Upper lobe of right lung (tissue), 1 donor: ENCODE results near the gene IL18BP. TPM values are rescaled to one million over a fixed set of nuclear protein-coding genes. Genes with fewer than 3 reads are reported as not detected.

Experiments
- ATAC-seq: fragments of 200-7000 bp; cut with Tn5 transposase; one replicate; pipeline ENCODE4 v1.9.1; 2020; ENCODE audit warnings: mild to moderate bottlenecking, moderate library complexity
- DNase-seq: peaks from one replicate; pipeline ENCODE4 v3.0.0-alpha.2; 2020
- H3K27ac ChIP-seq: fragments of 200-600 bp; one replicate; pipeline ENCODE4 v1.8.0; 2022
- H3K27me3 ChIP-seq: fragments of 200-600 bp; one replicate; pipeline ENCODE4 v1.8.0; 2022; ENCODE audit warnings: mild to moderate bottlenecking
- H3K36me3 ChIP-seq: fragments of 200-600 bp; one replicate; pipeline ENCODE4 v1.8.0; 2022
- H3K4me1 ChIP-seq: fragments of 200-600 bp; one replicate; pipeline ENCODE4 v1.8.0; 2022
- H3K4me3 ChIP-seq: fragments of 200-600 bp; one replicate; pipeline ENCODE4 v1.8.0; 2022; ENCODE audit warnings: mild to moderate bottlenecking
- H3K9me3 ChIP-seq: fragments of 200-600 bp; one replicate; pipeline ENCODE4 v1.8.0; 2022
- intact Hi-C: fragments of 100-400 bp; cut with DNase I; formaldehyde crosslinking; loops from one replicate; pipeline ENCODE4 v1.11.0; 2022
- total RNA-seq: library from RNA; stranded (reverse); fragmentation: NEBNext Ultra II Directional; extraction: Animal tissue kit (Norgen Biotek cat#: 25700); gene quantifications from one replicate; pipeline ENCODE4 v1.2.1, GENCODE V29; 2021
- TF ChIP-seq, protein P1 (sequence below): fragments of 200-600 bp; IDR thresholded peaks from one replicate; pipeline ENCODE4 v1.8.0; 2022; ENCODE audit warnings: antibody characterized with exemption
- donor health status: DM: no; HTN: yes; CAD: no; lungs with severe emphysema.

The IL18BP gene
- total RNA-seq, 1 donor from 2014 or later, result 21.5 TPM

DNA sequence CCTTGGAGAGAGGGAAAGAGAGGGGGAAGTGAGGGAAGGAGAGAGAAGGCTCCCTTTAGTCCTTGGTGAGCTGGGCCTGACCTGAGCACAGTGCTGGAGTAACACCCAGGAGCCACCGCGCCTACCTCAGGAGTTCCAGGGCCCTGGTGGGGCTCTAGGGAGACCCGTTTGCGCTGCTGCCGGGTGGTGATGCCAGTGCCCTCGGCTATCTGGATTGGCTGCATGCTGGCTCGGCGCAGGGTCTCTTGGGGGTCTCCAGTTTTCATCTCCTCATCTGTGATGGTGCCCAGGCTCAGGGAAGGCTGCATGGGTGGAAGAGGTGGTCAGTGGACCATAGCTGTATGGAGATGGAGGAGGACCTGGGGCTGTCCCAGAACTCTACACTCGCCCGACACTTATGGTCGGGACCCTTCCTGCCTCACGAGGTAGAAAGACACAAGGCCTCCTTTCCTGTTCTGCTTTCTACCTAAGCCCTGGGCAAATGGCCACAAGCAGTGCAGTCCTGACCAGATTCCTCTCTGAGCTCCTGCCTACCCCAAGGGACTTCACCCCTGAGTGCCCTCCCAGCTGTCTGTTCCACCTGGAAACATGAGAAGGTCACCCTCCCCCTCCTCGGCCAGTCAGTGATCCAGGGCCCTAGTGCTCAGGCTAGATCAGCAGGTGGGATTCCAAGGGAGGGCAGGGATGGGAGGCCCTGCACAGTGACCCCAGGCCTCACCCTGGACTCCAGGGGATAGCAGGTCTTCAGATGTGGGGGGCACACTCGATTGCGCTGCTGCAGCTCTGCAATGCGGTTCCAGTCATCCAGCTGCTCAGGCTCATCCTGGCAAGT is 6.0 kb downstream of the IL18BP start:
- intact Hi-C loops, result no loop called here
- TF ChIP-seq, protein P1, sequence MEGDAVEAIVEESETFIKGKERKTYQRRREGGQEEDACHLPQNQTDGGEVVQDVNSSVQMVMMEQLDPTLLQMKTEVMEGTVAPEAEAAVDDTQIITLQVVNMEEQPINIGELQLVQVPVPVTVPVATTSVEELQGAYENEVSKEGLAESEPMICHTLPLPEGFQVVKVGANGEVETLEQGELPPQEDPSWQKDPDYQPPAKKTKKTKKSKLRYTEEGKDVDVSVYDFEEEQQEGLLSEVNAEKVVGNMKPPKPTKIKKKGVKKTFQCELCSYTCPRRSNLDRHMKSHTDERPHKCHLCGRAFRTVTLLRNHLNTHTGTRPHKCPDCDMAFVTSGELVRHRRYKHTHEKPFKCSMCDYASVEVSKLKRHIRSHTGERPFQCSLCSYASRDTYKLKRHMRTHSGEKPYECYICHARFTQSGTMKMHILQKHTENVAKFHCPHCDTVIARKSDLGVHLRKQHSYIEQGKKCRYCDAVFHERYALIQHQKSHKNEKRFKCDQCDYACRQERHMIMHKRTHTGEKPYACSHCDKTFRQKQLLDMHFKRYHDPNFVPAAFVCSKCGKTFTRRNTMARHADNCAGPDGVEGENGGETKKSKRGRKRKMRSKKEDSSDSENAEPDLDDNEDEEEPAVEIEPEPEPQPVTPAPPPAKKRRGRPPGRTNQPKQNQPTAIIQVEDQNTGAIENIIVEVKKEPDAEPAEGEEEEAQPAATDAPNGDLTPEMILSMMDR, result no peak
- DNase-seq, result no peak
- no peaks in the 10 kb centered on the region for H3K27me3 ChIP-seq
- no peaks in the 10 kb centered on the region for H3K9me3 ChIP-seq
- peaks cover 89% of the 10 kb centered on the region for H3K36me3 ChIP-seq
- no peak overlapping the region for H3K4me3 ChIP-seq
- H3K4me1 ChIP-seq, result peaks cover 10% of the 10 kb centered on the region
- H3K27ac ChIP-seq, result no peak overlapping the region
- ATAC-seq, result no peak

DNA sequence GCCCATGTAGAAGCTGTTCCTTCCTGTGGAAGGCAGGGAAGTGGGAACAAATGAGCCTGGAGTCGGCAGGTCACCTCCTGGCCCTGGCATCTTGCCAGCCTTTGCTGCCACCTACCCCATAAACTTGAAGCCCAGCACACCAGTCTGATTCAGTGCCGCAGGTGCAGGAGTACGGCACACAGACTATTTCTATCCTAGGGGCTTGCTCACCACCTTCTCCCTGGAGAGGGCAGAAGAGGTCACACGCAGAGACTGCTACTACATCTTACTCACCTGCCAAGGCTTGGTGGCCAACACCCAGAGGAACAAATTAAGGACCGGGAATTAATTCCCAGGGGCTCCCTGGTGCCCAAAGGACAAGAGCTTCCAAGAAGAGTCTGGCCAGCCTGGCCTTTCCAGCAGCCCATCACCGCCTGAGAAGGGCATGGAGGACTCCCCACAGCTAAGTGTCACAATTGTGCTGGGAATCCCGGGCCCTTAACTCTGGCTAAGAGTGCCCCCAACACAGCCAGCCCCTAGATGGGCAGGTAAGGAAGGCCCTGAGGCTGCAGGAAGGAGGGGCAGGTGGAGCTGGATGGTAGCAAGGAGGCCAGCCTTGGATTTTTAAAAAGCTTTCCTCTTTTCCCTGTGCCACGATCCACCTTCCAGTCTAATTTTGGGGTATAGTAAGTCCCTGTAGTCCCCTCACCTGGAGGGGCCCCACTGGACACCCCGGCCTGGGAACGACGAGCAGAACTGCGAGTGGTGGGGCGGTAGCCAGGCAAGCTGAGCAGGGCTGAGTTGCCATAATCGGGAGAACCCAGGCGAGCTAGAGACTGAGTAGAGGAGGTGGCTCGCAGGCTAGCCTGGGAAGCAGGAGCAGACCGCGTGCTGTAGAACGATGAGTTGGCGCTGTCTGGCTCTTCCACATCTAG is 6.9 kb downstream of the IL18BP start:
- peak; percentile 66 for DNase-seq

DNA sequence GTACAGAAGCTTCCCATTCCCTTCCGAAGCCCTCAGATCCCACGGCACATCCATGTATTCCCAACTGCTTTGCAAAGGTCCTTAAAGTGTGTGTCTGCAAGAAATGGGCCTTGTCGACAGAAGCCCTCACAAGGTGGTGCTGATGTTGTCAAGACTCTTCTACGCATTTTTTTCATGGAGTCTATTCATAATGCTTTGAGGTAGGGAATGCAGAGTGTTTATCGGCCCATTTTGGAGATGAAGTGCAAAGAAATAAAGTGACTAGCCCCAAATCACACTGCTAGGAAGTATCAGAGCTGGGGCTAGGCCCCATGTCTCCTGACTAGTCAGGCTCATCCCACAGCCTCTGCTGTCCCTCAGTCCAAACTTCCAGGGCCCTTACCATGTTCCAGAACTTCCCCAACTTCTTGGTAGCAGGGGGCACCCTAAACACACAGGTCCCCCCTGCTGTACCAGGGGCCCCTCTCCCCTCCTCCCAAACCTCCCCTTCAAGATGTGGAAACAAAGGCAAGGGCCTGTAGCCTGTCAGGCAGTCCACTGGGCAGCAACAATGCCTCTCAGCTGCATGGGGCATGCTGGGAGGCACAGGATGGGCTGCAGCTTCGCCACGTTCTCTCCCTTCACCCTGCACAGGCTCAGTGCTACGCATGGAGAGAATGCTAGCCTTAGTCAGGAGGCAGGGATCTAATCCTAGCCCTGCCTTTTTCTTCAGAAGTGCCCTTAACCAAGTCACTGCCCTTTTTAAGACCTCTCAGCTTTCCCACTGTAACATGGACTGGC is 7.8 kb downstream of the IL18BP start:
- DNase-seq (no peak), ATAC-seq (no peak)
- TF ChIP-seq, protein P1, result no peak

More for the DNA sequence above, 6.9 kb downstream of the IL18BP start:
- TF ChIP-seq, protein P1, result no peak
- intact Hi-C loops, result no loop called here
- Histone ChIP-seq H3K9me3 (no peaks in the 10 kb centered on the region), H3K4me3 (no peak overlapping the region), H3K36me3 (peaks cover 98% of the 10 kb centered on the region), H3K27me3 (no peaks in the 10 kb centered on the region), H3K4me1 (peaks cover 2% of the 10 kb centered on the region), H3K27ac (no peak overlapping the region)
- ATAC-seq, result no peak

DNA sequence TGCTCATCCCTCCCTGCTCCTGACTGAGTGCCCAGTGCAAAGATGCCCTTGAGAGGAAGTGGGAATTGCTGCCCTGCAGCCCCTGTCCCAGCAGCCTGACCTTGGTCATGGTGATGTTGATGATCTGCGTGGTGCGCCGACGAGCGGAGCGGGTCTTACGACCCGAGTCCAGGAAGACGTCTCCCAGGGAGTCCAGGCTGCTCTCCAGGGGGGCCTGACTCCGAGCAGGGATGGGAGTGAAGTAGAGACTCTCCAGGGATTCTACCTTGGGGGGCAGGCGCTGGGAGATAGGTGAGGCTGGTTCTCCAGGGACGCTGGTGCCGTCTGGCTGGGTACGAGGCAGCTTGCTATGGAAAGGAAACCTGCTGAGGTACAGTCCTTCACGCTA is 8.4 kb downstream of the IL18BP start:
- Histone ChIP-seq H3K4me1 (no peaks in the 10 kb centered on the region), H3K9me3 (no peaks in the 10 kb centered on the region), H3K4me3 (no peak overlapping the region), H3K27ac (no peak overlapping the region), H3K27me3 (no peaks in the 10 kb centered on the region), H3K36me3 (peaks cover 100% of the 10 kb centered on the region)
- TF ChIP-seq, protein P1, result no peak
- ATAC-seq, result no peak
- intact Hi-C loops, result no loop called here
- DNase-seq, result no peak

More for the DNA sequence above, 7.8 kb downstream of the IL18BP start:
- H3K27me3 ChIP-seq, result no peaks in the 10 kb centered on the region
- H3K4me1 ChIP-seq, result no peaks in the 10 kb centered on the region
- intact Hi-C loops, result no loop called here
- H3K4me3 ChIP-seq, result no peak overlapping the region
- H3K9me3 ChIP-seq, result no peaks in the 10 kb centered on the region
- no peak overlapping the region for H3K27ac ChIP-seq
- peaks cover 100% of the 10 kb centered on the region for H3K36me3 ChIP-seq

DNA sequence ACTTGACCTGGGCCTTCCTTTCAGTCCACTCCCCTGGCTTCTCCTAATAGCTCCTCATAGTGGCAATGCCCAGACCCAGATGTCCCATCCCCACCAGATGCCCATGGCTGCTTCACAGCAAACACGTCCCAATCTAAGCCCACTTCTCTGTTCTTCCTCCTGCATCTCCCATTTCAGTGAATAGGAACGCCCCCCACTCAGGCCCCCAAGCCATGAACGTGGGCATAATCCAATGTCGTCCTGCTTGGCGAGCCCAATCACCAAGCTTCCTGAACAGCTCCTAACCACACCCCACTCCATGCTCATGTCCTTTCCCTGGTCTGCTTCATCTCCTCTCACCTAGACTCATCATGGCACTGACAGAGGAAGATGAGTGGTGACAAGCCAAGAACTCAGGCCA is 8.9 kb downstream of the IL18BP start:
- peaks cover 100% of the 10 kb centered on the region for H3K36me3 ChIP-seq
- no peaks in the 10 kb centered on the region for H3K27me3 ChIP-seq
- no peaks in the 10 kb centered on the region for H3K4me1 ChIP-seq
- TF ChIP-seq, protein P1, result no peak
- no peak overlapping the region for H3K4me3 ChIP-seq
- intact Hi-C loops, result no loop called here
- no peaks in the 10 kb centered on the region for H3K9me3 ChIP-seq
- H3K27ac ChIP-seq, result no peak overlapping the region
- ATAC-seq (no peak), DNase-seq (no peak)
